CMK (cell line): ENCODE results near the gene CAMSAP1.
"Not testable (repeated sequence)": the region's sequence is repeated elsewhere in the genome, so short reads cannot be mapped to it uniquely, and the experiment has no call there.

ENCODE experiments used
- DNase-seq: peaks from one replicate; pipeline ENCODE4 v3.0.0-alpha.2; 2010; ENCODE audit warnings: low read depth

CAMSAP1 gene

DNA sequence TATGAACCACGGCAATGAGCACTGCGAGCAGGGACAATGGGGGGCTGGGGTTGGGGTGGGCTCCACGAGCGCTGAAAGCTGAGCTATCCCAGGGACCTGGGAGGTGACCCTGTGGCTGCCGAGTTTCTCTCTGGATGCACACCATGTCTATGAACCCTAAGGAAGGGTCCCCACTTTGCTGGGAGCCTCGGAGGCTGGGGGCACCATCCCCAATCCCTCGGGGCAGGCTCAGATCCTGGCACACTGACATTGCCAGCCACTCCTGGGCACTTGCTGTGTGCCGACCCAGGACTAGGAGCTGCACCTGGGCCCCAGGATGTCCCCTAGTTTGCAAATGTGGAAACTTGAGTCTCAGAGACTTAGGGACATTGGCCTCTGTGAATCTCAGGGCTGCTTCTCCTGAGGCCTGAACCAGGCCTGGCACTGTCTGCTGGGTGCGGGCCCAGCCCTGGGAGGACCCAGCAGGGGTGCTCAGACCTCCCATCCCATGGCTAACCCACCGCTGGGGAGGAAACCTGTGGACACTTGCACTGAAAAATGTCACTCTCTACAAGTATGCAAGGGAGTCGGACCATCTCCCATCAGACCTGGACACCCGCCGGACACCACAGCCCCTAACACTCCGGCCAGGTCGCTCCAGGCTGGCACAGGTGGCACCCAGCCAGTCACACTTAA, 13.0 kb upstream of the CAMSAP1 start:
- no peak for DNase-seq

DNA sequence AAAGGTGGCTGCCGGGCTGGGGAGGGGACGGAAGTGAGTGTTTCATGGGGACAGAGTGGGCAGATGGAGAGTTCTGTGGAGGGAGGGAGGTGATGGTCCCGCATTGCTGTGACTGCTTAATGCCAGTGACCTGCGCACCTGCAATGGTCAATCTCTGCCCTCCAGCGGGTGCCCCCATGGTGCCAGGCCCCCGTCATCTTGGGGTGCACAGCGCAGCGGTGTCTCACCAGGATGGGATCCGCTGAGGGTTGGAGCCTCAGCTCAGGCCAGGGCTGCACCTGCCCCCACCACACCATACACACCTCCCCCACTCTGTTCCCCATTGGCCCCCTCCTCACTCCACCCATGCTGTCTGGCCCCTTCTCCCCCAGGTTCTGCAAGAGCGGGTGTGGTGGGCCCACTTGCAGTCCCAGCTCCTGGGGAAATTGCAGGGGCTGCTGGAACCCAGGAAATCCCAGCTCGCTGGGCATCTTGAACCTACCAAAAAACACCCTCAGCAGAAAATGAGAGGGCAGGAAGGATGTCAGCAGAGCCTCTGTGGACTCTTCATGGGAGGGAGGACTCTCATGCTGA, 12.1 kb upstream of the CAMSAP1 start:
- DNase-seq, result no peak

GRCh38 chr9:135916227-135916626, 8.9 kb upstream of the CAMSAP1 start:
- not testable (repeated sequence) for DNase-seq

DNA sequence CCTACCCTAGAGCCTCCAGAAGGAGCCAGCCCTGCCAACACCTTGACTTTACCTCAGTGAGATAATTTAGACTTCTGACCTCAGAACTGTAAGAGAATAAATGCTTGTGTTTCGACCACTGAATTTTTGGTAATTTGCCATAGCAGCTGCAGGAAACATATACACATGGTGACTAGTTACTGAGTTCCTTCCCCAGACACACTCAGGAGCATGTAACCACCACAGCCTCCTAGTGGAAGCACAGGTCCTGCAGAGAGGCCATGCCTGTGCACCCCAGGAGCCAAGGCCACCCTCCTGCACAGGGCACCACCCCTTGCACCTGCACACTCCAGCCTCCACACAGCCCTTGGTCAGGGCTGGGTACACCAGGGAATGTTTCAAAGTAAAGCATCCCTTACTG, 7.6 kb upstream of the CAMSAP1 start:
- DNase-seq, result no peak

GRCh38 chr9:135911233-135911632, 3.9 kb upstream of the CAMSAP1 start:
- DNase-seq, result not testable (repeated sequence)

GRCh38 chr9:135910757-135911156, 3.4 kb upstream of the CAMSAP1 start:
- no peak for DNase-seq

- DNase-seq, result no peak
These were observed 2.9 kb upstream of the CAMSAP1 start for GRCh38 chr9:135910216-135910615.

DNA sequence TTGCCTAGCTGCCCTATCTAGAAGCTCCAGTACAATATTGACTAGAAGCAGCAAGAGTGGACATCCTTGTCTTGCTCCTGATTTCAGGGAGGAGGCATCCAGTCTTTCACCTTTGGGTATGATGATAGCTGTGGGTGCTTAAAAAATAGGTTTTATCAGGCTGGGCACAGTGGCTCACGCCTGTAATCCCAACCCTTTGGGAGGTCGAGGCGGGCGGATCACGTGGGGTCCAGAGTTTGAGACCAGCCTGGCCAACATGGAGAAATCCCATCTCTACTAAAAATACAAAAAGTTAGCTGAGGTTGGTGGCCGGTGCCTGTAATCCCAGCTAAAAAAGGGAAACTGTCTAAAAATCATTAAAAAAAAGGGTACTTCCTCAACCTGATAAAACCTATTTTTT, 2.0 kb upstream of the CAMSAP1 start:
- no peak for DNase-seq

DNA sequence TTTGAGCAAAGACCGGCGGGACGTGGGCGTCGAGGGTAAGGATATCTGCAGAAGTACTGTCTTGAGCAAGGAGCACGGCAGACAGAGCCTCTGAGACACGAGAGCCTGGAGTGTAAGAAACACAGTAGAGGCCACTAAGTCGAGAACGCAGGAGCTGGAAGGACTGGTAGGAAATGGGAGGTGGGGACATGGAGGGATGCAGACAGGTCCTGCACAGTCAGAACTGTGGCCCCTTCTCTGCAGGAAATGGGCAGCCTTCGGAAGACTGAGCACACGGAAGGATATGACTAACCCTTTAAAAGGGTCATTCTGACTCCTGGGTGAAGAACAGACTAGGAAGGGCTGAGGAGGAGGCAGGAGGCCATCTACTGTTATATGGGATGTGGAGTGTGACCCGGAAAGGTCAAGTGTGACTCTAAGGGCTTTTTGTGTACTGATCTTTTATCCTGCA, 1.4 kb upstream of the CAMSAP1 start:
- no peak for DNase-seq

- no peak for DNase-seq
These were observed 877 bp upstream of the CAMSAP1 start for GRCh38 chr9:135908093-135908753.

GRCh38 chr9:135907006-135907430, 328 bp downstream of the CAMSAP1 start:
- DNase-seq, result no peak

DNA sequence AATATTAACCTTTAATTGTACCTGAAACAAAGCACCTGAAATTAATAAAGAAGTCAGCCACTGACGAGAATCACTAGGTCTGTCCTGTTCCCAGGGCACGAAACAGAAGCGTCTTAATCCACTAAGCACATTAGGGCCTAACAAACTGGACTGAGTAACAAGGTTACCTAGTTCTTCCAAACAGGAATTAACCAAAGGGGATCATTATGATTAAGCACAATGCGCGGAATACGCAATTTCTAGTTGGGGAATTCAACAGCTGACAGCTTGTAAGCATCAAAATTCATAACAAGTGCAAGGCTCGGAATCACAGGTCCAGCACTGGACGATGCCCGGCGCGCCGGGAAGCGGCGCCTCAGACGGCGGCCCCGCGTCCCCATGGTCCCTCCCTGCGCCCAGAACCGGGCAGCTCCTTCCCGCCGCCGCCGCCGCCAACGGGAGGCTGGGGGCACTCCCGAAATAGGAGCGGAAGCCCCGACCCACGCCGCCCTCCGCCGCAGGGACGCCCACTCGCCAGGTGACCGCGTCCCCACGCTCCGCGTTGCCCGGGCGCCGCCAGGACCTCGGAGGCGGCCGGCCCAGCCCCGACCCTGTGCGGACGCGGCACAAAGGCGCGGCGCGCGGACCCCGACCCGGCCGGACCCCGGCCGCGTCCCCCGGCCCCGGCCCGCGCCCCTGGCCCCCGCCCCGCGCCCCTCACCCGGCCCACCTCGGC, 898 bp downstream of the CAMSAP1 start:
- no peak for DNase-seq

- no peak for DNase-seq
These were observed 1.7 kb downstream of the CAMSAP1 start for GRCh38 chr9:135905380-135906258.

GRCh38 chr9:135903786-135904520, 3.4 kb downstream of the CAMSAP1 start:
- DNase-seq, result no peak

DNA sequence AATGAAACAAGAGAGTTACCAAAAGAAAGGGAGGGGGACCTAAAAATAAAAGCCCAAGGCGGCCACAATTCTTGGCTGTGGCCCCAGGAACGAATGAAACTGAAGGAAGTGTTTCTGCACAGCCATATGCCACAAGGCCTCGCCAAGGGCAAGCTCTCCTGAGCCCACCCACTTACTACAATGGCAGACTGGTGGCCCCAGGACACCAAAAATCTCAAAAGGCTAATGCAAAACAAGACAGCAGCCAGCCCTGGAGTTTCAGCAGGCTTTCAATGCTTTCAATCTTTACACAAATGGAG, 4.0 kb downstream of the CAMSAP1 start:
- no peak for DNase-seq

- no peak for DNase-seq
These were observed 4.5 kb downstream of the CAMSAP1 start for GRCh38 chr9:135902655-135903357.

DNA sequence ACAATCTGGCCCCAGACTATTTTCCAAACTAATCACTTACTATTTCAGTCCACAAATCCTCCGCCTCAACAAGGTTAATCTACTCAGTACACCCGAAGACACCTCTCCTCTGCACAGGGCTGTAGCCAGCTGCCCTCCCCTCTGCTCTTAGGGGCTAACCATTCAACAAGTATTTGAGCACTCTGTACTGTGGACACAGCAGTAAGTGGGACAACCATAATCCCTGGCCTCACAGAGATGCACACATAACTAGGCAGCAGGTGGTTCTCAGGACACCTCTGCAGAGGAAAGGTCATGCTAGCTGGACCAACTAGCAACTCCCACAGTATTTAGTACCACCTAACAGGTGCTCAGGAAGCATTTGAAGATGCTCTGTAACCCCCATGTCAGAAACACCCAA, 5.5 kb downstream of the CAMSAP1 start:
- DNase-seq, result no peak

GRCh38 chr9:135901031-135901758, 6.2 kb downstream of the CAMSAP1 start:
- no peak for DNase-seq

- DNase-seq, result no peak
These were observed 8.5 kb downstream of the CAMSAP1 start for GRCh38 chr9:135898634-135899407.
